EL (cell line): ENCODE measurements around the gene NVL.
"Not testable (repeated sequence)": the region's sequence is repeated elsewhere in the genome, so short reads cannot be mapped to it uniquely, and the experiment has no call there.

Experiments
- DNase-seq: peaks from one replicate; pipeline ENCODE4 v3.0.0-alpha.2; 2016

The NVL gene

DNA sequence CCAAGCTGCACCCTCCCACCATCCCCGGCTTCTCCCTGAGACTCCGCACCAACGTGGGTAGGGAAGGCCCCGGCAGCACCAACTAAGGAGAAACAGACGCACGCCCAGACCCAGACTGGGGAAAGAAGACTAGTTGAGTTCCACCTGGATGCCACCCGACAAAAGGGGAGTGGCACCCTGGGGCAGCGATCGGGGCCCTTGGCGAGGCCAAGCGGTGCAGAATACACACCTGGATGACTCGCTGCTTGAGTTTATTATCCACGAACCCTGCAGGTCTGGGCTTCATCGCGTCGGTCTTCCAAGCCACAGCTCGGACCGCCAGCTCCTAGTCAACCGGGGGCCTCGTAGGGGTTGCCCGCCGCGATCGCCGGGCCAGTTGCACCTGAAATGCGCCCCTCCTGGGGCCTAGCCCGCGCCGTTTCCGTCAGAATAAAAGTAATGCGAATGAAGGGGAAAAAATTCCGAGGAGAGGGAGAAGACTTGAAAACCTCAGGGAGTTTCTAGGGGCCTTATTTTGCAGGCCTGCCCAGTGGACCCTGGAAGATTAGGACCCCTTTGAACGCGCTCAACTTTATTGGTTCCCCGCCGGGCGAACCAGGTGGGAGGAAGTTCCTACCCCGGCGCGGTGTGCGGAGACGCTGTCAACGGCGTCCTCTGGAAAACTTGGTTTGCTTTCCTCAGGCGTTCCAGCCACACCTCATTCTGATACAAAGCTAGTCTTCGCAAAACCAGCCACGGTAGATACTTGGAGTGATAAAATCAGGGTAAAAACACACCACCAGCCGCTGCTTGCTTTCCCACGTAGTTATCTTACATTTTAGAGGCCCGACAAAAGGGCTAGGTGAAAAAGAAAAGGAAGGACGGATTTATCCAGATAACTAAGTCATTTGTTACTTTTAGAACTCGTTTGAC, at the start of gene NVL:
NVL (minus strand) TSS at position 331 of the 912 bp plus-strand sequence; CDS start at position 286, 45 bp downstream.
- DNase-seq, result peak; percentile 90

DNA sequence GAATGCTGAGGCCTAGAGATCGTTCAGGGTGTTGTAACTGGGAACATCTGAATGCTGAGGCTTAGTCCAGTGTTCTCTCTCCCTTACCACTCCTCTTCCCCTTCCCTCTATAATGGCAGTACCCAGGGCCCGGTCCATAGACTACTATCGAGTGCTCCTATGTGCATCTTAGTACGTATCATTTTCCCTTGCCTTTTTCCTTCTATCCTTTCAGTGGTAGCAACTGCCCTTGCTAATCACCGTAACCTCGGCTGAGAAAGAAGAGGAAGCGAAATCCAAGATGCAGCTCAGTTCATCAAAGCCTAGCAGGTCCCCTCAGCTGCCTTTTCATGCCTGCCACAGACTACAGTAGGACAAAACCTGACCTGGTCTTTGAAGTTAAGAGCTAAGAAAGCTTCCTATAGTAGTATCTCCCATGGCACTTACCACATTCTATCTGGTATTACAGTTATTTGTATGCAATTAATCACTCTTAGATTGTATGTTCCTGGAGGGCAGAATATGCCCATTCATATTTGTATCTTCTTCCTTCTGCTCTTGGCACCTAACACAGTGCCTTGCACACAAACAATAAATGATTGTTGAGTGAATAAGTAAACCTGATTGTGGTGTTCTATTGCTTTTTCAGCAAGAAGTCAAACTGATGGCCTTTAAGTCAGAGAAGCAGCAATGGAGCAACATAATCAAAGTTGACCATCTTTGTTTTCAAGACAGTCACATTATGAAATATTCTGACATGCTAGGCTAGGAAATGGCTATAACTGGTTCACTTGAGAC, 49.1 kb upstream of the NVL start:
- DNase-seq, result no peak

DNA sequence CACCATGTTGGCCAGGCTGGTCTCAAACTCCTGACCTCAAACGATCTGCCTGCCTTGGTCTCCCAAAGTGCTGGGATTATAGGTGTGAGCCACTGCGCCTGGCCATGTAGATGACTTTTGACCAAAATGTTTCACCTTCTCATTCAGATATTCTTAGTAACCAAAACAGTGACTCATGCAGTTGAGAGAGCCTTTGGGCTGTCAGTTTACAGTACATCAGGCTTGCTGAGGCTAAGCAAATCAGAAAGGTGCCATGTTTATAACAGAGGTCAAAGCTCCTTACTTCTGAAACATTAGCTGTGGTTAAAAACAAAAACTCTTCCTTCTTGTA, 47.7 kb upstream of the NVL start:
- peak; percentile 48 for DNase-seq

DNA sequence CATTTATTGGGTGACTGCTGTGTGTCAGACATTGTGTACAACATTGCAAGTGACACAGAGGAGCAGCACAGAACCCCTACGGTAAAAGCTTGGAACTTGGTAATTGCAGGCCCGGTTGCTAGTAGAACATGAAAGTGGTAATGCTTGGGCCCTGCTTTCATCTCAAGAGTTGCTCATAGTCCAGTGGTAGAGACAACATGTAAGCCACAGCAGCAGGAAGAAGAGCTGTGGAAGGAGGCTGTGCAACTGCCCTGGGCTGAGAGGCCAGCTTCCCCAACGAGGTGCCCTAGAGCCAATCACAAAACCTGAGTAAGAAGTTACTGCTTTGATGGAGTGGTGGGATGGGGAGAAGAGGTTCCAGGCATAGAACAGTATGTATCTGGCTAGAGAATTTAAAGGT, 45.1 kb upstream of the NVL start:
- DNase-seq, result no peak

DNA sequence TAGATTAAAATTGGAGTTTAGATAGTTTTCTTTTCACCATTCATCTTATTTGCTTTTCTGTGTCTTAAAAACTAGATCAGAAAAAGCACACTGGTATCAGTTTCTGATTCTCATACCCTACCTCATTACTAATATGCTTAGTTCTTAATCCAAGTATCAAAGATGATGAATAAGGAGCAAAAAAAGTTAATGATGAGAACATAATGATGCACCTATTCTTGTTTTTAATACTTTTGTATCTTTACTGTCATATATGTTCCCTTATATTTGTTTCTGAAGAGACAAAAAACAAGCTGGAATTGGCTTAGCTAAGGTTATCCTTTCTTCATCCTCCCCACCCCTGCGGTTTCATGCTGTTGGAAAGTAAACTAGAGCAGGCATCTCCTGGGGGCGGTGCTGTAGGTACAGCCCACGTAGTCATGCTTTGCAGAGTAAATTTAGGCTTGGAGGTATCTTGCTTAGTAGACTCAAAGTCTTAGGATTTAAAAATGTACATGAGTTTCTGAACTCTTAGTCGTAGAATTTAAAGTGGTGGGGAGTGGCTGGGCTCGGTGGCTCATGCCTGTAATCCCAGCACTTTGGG, 43.1 kb upstream of the NVL start:
- DNase-seq, result no peak

DNA sequence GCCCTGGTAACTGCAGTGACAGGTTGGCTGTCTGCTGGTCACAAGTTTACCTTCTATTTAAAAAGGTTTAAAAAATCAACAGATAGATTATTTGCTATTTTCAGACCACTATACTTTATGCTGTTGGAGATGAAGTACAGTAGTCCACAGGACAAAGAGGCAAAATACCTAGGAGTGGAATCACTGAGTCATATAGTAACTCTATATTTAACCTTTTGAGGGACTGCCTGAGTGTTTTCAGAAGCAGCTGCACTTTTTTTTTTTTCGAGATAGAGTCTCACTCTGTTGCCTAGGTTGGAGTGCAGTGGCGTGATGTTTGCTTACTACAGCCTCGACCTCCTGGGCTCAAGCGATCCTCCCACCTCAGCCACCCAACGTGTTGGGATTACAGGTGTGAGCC, 38.4 kb upstream of the NVL start:
- no peak for DNase-seq

DNA sequence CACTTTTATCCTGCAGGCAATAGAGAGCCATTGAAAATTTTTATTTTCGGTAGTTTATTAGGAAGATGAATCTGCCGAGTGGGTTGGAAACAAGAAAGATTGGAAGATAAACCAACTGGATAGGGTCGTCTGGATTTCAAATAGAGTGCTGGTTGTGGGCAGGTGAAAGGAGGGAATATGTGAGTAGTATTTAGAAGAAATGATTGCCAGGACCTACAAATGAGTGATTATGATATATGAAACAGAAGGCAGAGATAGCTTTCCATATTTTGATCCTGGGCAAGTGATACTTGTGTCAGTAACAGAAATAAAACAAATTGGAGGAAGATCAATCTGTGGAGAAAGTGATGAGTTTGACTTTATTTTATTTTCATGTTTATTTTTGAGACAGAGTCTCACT, 29.2 kb upstream of the NVL start:
- no peak for DNase-seq

DNA sequence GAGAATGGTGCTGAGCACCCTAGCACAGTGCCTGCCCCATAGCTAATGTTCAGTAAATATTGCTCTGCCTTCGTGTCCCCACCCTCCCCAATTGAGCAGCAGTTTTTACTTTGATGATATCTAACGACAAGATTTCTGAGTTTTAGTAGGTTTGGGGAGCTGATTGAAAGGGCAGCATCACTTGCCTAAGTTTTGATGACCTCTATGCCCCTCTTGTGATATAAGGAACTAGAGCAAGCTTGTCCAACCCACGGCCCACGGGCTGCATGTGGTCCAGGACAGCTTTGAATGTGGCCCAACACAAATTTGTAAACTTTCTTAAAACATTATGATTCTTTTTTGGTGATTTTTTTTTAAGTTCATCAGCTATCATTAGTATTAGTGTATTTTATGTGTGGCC, 28.3 kb upstream of the NVL start:
- DNase-seq, result no peak

DNA sequence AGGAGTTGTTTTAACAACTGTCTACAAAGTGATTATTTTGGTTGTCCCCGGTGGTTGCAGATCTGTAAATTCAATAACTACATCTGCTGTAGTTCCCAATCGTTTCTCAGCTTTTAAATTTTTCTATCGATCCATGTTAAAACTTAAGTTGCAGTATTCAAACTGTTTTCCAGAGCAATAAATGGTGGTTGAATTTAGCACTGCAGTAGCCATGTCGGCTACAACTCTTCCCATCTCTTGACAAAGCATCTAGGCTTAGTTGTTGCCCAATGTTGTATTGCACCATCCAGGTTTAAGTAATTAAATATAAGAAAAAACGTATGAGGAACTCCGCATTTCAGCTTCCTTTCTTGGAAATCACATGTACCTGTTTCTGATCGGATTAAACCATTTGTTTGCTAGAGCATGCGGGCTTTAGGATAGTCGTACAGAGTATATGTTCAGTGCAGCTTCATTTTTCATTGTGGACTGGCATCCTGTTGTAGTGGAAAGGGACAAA, 27.7 kb upstream of the NVL start:
- peak; percentile 26 for DNase-seq

DNA sequence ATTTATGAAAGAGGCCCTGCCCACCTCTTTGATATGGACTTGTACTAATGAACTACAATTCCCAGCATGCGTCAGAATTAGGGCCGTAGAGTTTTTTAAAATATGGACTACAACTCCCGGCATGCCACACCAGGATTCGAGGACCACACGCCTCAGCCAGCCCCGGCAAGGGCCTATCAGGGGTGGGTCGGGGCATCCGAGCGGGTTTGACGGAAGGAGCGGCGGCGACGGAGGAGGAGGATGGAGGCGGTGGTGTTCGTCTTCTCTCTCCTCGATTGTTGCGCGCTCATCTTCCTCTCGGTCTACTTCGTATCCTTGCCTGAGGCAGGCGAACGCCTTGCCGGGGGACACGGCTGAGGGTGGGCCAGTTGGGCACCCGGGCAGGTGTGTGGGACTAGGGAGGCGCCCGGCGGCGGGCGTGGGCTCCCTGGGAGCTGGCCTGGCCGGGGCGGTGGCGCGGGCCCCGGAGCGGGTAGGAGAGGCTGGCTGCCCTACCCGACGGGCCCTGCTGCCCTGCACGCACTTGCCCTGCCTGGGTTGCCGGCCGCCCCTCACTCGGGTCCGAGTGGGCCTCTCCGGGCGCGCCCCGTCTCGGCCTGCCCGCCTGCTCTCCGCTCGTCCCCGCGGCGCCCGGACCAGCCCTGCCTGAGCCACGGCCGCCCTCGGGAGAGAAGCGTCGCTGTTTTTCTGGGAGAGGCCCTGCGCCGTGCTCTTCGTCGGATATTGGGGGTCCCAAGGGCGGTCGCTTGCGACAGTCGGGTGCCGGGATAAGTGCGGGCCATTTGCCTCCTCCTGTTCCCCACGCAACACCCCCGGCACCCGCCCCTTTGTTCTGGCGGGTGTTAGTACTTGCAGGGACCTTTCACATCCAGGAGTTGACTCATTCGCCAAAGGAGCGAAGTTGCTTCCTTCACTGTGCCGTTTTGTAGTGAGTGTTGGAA, 27.0 kb upstream of the NVL start, which contains the start of gene CNIH4:
CNIH4 (plus strand) TSS at position 195 of the 941 bp plus-strand sequence; CDS start at position 241, 46 bp downstream.
- DNase-seq, result peak; percentile 96

DNA sequence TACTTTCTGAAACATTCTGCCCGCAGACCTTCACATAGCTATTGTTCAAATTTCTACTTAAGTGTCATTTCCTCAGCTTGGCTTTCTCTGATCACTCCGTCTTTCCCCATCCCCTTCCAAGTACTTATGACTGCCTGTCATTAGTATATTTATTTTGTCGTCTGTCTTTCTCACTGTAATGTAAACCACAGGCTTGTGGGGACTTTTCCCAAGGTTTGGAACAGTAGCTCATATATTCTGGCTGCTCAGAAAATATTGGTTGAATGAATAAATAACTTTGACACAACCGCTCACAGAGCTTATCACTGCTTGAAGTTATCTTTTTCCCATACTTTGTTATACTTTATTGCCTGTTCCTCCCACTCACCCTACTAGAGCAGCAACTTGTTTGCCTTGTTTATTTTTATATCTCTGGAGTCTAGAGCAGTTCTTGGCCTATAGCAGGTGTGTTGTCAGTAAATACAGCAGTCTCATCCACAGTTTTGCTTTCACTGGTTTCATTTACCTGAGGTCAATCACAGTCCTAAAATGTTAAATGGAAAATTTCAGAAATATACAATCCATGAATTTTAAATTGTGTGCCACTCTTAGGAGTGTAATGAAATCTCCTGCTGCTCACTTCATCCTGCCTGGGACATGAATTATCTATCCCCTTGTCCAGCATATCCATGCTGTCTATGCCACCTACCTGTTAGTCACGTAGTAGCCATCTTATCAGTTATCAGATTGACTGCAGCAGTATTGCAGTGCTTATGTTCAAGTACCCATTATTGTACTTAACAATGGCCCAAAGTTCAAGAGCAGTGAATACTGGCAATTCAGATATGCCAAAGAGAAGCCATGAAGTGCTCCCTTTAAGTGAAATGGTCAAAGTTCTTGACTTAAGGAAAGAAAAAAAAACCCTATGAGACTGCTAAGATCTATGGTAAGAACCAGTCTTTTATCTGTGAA, 24.3 kb upstream of the NVL start:
- DNase-seq, result no peak

DNA sequence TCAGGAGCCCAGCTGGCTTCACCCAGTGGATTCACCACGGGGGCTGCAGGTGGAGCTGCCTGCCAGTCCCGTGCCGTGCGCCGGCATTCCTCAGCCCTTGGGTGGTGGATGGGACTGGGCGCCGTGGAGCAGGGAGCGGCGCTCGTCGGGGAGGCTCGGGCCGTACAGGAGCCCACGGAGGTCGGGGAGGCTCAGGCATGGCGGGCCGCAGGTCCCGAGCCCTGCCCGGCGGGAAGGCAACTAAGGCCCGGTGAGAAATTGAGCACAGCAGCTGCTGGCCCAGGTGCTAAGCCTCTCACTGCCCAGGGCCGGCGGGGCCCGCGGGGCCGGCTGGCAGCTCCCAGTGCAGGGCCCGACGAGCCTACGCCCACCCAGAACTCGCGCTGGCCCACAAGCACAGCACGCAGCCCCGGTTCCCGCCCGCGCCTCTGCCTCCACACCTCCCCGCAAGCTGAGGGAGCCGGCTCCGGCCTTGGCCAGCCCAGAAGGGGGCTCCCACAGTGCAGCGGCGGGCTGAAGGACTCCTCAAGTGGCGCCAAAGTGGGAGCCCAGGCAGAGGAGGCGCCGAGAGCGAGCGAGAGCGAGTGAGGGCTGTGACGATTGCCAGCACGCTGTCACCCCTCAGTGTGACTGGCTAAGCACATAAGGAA, 22.6 kb upstream of the NVL start:
- not testable (repeated sequence) for DNase-seq

DNA sequence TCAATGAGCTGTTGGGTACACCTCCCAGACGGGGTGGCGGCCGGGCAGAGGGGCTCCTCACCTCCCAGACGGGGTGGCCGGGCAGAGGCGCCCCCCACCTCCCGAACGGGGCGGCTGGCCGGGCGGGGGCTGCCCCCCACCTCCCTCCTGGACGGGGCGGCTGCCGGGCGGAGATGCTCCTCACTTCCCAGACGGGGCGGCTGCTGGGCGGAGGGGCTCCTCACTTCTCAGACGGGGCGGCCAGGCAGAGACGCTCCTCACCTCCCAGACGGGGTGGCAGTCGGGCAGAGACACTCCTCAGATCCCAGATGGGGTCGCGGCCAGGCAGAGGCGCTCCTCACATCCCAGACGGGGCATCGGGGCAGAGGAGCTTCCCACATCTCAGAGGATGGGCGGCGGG, 19.7 kb upstream of the NVL start:
- not testable (repeated sequence) for DNase-seq

DNA sequence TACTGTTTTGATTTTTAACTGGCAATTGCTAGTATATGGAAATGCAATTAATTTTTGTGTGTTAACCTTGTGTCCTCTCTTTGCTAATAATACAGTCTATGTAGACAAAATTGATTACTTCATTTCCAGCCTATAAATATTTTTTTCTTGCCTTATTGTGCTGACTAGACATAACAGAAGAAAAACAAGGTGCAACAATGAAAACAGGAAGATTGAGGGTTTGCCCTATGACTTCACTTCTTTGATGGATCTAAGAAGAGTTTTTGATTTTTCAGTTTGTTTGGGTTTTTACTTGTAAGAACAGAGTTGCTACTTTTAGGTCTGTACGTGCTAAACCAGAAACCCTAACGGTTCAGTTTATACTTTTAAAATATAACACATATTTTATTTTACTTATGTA, 18.2 kb upstream of the NVL start:
- no peak for DNase-seq

DNA sequence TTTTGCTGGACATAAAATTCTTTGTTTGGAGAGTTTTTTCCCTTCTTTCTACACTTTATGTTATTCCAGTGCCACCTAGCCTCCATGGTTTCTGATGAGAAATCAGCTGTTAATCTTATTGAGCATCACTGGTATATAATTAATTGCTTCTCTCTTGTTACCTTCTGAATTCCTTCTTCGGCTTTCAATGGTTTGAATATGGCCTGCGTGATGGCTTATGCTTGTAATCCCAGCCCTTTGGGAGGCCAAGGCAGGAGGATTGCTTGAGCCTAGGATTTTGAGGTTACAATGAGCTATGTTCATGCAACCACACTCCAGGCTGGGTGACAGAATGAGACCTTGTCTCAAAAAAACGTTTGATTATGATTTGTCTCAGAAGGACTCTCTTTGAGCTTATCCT, 13.7 kb upstream of the NVL start:
- no peak for DNase-seq

DNA sequence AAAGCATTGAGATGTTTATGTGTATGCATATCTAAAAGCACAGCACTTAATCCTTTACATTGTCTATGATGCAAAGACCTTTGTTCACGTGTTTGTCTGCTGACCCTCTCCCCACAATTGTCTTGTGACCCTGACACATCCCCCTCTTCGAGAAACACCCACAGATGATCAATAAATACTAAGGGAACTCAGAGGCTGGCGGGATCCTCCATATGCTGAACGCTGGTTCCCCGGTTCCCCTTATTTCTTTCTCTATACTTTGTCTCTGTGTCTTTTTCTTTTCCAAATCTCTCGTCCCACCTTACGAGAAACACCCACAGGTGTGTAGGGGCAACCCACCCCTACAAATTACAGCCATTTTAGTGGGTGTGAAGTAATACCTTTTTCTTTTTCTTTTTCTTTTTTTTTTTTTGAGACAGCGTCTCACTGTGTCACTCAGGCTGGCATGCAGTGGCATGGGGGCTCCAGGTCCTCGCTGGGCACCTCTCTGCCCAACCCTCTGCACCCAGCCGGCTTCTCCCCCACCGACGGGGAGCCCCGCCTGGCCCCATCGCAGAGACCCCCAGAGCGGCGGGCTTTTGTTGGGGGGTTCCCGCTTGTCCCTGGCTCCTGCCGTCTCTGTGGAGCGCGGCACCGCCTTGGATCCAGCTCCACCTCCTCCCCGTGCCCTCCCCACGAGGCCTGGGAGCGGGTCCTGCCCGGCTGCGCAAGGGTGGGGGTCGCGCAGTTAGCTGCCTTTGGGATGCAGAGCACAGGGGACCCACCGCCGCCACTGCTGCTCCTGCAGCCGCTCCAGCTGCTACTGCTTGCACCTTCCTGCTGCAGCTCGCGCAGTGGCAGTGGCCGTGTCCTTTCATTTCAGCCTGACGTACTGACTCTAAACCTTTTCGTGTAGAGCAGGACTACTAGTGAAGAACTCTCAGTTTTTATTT, 10.7 kb upstream of the NVL start:
- DNase-seq, result peak; percentile 21

DNA sequence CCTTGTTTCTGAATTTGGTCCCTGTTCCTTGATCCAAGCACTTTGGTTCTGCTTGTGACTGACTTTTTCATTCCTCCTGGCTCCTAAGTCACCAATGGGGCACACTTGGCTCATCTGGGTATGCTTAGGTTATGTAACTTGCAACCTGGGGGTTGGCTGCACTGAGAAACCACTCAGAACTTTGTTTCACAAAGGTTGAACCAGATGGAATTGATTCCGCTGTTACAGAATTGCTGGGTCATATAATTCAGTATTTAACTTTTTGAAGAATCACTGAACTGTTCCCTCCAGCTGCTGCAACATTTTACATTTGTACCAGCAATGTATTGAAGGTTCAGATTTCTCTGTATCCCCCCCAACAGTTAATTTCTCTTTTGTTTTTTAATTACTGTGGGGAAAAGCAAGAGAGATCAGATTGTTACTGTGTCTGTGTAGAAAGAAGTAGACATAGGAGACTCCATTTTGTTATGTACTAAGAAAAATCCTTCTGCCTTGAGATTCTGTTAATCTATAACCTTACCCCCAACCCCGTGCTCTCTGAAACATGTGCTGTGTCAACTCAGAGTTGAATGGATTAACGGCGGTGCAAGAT, 9.6 kb upstream of the NVL start:
- DNase-seq, result no peak

DNA sequence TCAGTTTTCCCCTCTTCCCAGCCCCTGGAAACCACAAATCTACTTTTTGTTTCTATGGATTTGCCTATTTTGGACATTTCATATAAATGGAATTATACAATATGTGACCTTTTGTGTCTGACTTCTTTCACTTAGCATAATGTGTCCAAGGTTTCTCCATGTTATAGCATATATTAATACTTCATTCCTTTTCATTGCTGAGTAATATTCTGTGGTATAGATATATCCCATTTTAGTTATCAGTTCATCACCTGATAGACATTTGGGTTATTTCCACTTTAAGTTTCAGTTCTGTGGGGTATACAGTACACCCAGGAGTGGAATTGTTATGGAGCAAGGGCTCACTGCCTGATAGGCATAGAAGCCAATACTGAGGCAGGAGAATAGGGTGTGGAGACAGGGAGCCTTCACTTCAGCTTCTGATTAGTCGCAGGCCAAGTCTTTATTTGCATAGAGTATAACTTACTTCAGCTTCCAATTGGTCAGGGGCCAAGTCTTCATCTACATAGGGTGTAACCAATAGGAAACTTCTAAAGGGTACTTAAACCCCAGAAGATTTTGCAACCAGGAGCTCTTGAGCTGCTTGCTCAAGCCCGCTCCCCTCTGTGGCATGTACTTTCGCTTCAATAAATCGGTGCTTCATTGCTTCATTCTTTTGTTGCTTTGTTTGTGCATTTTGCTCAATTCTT, 8.3 kb upstream of the NVL start:
- DNase-seq, result no peak
